Measurements from ENCODE around the gene PRR20C.
"Not testable (repeated sequence)": the region's sequence is repeated elsewhere in the genome, so short reads cannot be mapped to it uniquely, and the experiment has no call there.

Gene PRR20C

GRCh38 chr13:57138988-57139387, 14.9 kb upstream of the PRR20C start:
- H3K9me3 ChIP-seq (ENCODE audit: severe bottlenecking) = no peaks in the 10 kb centered on the region
- no peaks in the 10 kb centered on the region for H3K36me3 ChIP-seq
- H3K4me3 ChIP-seq (ENCODE audit: low read depth, low read length) = no peak overlapping the region
- no peak overlapping the region for H3K27ac ChIP-seq
- TF ChIP-seq, protein P1, sequence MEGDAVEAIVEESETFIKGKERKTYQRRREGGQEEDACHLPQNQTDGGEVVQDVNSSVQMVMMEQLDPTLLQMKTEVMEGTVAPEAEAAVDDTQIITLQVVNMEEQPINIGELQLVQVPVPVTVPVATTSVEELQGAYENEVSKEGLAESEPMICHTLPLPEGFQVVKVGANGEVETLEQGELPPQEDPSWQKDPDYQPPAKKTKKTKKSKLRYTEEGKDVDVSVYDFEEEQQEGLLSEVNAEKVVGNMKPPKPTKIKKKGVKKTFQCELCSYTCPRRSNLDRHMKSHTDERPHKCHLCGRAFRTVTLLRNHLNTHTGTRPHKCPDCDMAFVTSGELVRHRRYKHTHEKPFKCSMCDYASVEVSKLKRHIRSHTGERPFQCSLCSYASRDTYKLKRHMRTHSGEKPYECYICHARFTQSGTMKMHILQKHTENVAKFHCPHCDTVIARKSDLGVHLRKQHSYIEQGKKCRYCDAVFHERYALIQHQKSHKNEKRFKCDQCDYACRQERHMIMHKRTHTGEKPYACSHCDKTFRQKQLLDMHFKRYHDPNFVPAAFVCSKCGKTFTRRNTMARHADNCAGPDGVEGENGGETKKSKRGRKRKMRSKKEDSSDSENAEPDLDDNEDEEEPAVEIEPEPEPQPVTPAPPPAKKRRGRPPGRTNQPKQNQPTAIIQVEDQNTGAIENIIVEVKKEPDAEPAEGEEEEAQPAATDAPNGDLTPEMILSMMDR (IDR thresholded peaks at IDR 0.05; ENCODE audit: low read depth, low read length) = no peak
- H3K27me3 ChIP-seq (ENCODE audit: insufficient read depth, low read depth, severe bottlenecking) = no peaks in the 10 kb centered on the region
- DNase-seq = no peak

- H3K36me3 ChIP-seq; DNase-seq; H3K27me3 ChIP-seq (ENCODE audit: insufficient read depth, low read depth, severe bottlenecking); H3K9me3 ChIP-seq (ENCODE audit: severe bottlenecking); H3K4me3 ChIP-seq (ENCODE audit: low read depth, low read length); H3K27ac ChIP-seq: not testable (repeated sequence)
Observed at GRCh38 chr13:57139781-57140180, 14.1 kb upstream of the PRR20C start.

GRCh38 chr13:57140235-57140968, 13.5 kb upstream of the PRR20C start, which contains the start of gene PRR20A:
PRR20A (plus strand) TSS chr13:57140918; CDS start chr13:57141305, 387 bp downstream.
- H3K27ac ChIP-seq; H3K4me3 ChIP-seq (ENCODE audit: low read depth, low read length); H3K36me3 ChIP-seq; DNase-seq; H3K27me3 ChIP-seq (ENCODE audit: insufficient read depth, low read depth, severe bottlenecking); H3K9me3 ChIP-seq (ENCODE audit: severe bottlenecking): not testable (repeated sequence)

GRCh38 chr13:57147188-57147587, 6.7 kb upstream of the PRR20C start, which contains the start of gene PRR20B:
PRR20B (plus strand) TSS chr13:57147488; CDS start chr13:57147875, 387 bp downstream.
- H3K36me3 ChIP-seq; H3K27ac ChIP-seq; DNase-seq; H3K27me3 ChIP-seq (ENCODE audit: insufficient read depth, low read depth, severe bottlenecking); H3K9me3 ChIP-seq (ENCODE audit: severe bottlenecking); H3K4me3 ChIP-seq (ENCODE audit: low read depth, low read length): not testable (repeated sequence)

DNA sequence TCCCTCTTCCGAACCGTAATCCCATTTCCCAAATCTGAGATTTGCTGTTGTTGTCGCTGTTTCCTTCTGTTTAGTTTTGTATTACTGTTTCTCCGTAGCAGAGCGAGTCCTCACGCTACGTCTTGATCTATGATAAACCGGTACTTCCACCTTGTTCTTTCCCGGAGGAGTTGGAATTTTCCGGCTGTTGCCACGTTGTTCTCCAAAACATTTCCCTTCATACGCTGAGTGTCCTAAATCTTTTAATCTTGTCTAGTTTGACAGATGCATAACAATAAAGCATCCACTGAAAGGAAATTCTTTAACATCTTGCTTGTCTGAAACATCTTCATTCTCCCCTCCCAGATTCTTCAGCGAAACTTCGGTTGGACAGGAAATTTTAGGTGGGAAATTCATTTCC, 5.8 kb upstream of the PRR20C start:
- H3K4me3 ChIP-seq (ENCODE audit: low read depth, low read length); H3K27me3 ChIP-seq (ENCODE audit: insufficient read depth, low read depth, severe bottlenecking); H3K9me3 ChIP-seq (ENCODE audit: severe bottlenecking); H3K36me3 ChIP-seq; H3K27ac ChIP-seq; DNase-seq: not testable (repeated sequence)

GRCh38 chr13:57160332-57160731, 6.5 kb downstream of the PRR20C start, which contains the start of gene PRR20D:
PRR20D (plus strand) TSS chr13:57160632; CDS start chr13:57161019, 387 bp downstream.
- not testable (repeated sequence) for H3K27ac ChIP-seq; H3K4me3 ChIP-seq (ENCODE audit: low read depth, low read length); DNase-seq; H3K36me3 ChIP-seq; H3K9me3 ChIP-seq (ENCODE audit: severe bottlenecking); H3K27me3 ChIP-seq (ENCODE audit: insufficient read depth, low read depth, severe bottlenecking)

DNA sequence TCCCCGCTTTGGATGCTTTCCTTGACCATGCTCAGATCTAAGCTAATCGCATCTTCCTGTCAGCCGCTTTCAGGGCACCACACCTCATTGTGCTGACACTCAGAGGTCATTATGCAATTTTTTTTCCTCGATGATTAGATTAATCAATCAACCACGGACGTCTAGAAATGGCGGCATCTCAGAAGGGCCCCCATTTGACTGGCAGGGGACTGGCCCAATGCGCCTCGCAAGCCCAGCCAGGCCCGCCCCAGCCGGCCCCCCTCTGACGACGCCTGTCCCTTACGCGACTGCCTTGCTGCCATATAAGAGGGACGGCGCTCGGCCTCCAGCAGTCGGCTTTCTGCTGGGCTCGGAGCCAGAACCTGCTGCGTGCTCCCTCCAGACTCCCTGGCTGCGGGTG, 13.0 kb downstream of the PRR20C start, which contains the start of gene PRR20E:
PRR20E (plus strand) TSS at position 301 of the 400 bp plus-strand sequence. CDS start 387 bp downstream, outside the sequence.
- not testable (repeated sequence) for DNase-seq

DNA sequence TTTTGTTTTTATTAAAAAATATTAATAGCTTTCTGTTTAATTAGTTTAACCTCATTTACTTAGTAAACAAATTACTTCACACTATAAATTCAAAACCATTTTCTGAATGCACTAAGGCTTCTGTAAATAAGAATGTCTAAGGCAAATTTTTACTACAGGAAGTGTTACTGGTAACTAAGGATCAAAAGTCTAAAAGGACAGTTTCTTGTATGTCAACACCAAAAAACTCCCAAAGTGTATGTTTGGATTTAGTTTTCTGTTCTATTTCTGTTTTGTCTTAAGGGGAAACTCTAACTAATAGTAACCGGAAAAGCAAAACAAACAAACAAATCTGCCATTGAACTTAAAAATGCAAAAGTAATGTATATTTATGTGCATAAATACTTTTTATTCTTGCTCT, 37.8 kb downstream of the PRR20C start:
- TF ChIP-seq, protein P1 (IDR thresholded peaks at IDR 0.05; ENCODE audit: low read depth, low read length) = no peak
- H3K4me3 ChIP-seq (ENCODE audit: low read depth, low read length) = no peak overlapping the region
- no peak overlapping the region for H3K27ac ChIP-seq
- no peak for DNase-seq
- H3K9me3 ChIP-seq (ENCODE audit: severe bottlenecking) = no peaks in the 10 kb centered on the region
- H3K36me3 ChIP-seq = no peaks in the 10 kb centered on the region
- H3K27me3 ChIP-seq (ENCODE audit: insufficient read depth, low read depth, severe bottlenecking) = no peaks in the 10 kb centered on the region

More for the DNA sequence above, 13.0 kb downstream of the PRR20C start, which contains the start of gene PRR20E:
- not testable (repeated sequence) for H3K9me3 ChIP-seq (ENCODE audit: severe bottlenecking); H3K36me3 ChIP-seq; H3K27me3 ChIP-seq (ENCODE audit: insufficient read depth, low read depth, severe bottlenecking); H3K4me3 ChIP-seq (ENCODE audit: low read depth, low read length); H3K27ac ChIP-seq

Measured in WERI-Rb-1 (cell line).